ENCODE measurements around the gene SMAD6. TPM values are rescaled to one million over a fixed set of nuclear protein-coding genes. Genes with fewer than 3 reads are reported as not detected.

SMAD6 gene
- total and polyA plus RNA-seq, 10 of the 15 experiments (the other 5 are each of a cell fraction or from before 2014, with no cell fraction given): under 0.01 to 0.10 (median 0.03) TPM; not detected in 7

Other genes starting within 250 kb of the SMAD6 start
- gene SNAPC5, start 204.5 kb upstream of the SMAD6 start, total RNA-seq (2014; rRNA removed): 18.0 and 29.3 TPM in 2 replicates
- 32.2 and 32.8 TPM in 2 replicates for gene SNAPC5, start 204.5 kb upstream of the SMAD6 start, total RNA-seq (2014; rRNA removed; fragmentation: Illumina TruSeq; extraction: Trizol)
- 16.7 and 18.2 TPM in 2 replicates for gene SNAPC5, start 204.5 kb upstream of the SMAD6 start, total RNA-seq (2021)
- 14.4 TPM in 2 replicates for gene SNAPC5, start 204.5 kb upstream of the SMAD6 start, polyA plus RNA-seq (2011; rRNA removed)
- 43.7 and 49.2 TPM in 2 replicates for gene SNAPC5, start 204.5 kb upstream of the SMAD6 start, polyA plus RNA-seq (2014; fragmentation: Illumina TruSeq; extraction: Trizol)
- 10 to 100 TPM; 53.0 to 53.5 TPM for gene SNAPC5, start 204.5 kb upstream of the SMAD6 start, polyA plus RNA-seq (2014; fragmentation: Nextera tagmentation; extraction: Ambion mirVana)
- 18.3 and 26.6 TPM in 2 replicates for gene SNAPC5, start 204.5 kb upstream of the SMAD6 start, polyA plus RNA-seq (2014; rRNA removed)
- gene SNAPC5, start 204.5 kb upstream of the SMAD6 start, polyA plus RNA-seq (2016; fragmentation: Nextera tagmentation; extraction: Ambion mirVana): 10 to 100 TPM; 41.6 to 44.4 TPM
- gene RPL4, start 197.4 kb upstream of the SMAD6 start, total RNA-seq (2014; rRNA removed): 4,310 and 5,924 TPM in 2 replicates
- gene RPL4, start 197.4 kb upstream of the SMAD6 start, total RNA-seq (2014; rRNA removed; fragmentation: Illumina TruSeq; extraction: Trizol): 5,024 and 5,340 TPM in 2 replicates
- 4,258 and 4,437 TPM in 2 replicates for gene RPL4, start 197.4 kb upstream of the SMAD6 start, total RNA-seq (2021)
- 4,164 and 5,095 TPM in 2 replicates for gene RPL4, start 197.4 kb upstream of the SMAD6 start, polyA plus RNA-seq (2011; rRNA removed)
- 8,511 and 8,888 TPM in 2 replicates for gene RPL4, start 197.4 kb upstream of the SMAD6 start, polyA plus RNA-seq (2014; fragmentation: Illumina TruSeq; extraction: Trizol)
- 1,000 to 10,000 TPM; 3,668 to 5,406 TPM for gene RPL4, start 197.4 kb upstream of the SMAD6 start, polyA plus RNA-seq (2014; fragmentation: Nextera tagmentation; extraction: Ambion mirVana)
- 6,137 and 6,404 TPM in 2 replicates for gene RPL4, start 197.4 kb upstream of the SMAD6 start, polyA plus RNA-seq (2014; rRNA removed)
- 1,000 to 10,000 TPM; 2,004 to 2,043 TPM for gene RPL4, start 197.4 kb upstream of the SMAD6 start, polyA plus RNA-seq (2016; fragmentation: Nextera tagmentation; extraction: Ambion mirVana)
- 19.7 and 24.6 TPM in 2 replicates for gene ZWILCH, start 196.9 kb upstream of the SMAD6 start, total RNA-seq (2014; rRNA removed)
- gene ZWILCH, start 196.9 kb upstream of the SMAD6 start, total RNA-seq (2014; rRNA removed; fragmentation: Illumina TruSeq; extraction: Trizol): 30.2 and 31.3 TPM in 2 replicates
- 24.8 and 28.0 TPM in 2 replicates for gene ZWILCH, start 196.9 kb upstream of the SMAD6 start, total RNA-seq (2021)
- 30.0 and 50.0 TPM in 2 replicates for gene ZWILCH, start 196.9 kb upstream of the SMAD6 start, polyA plus RNA-seq (2011; rRNA removed)
- gene ZWILCH, start 196.9 kb upstream of the SMAD6 start, polyA plus RNA-seq (2014; fragmentation: Illumina TruSeq; extraction: Trizol): 33.6 and 38.4 TPM in 2 replicates
- 10 to 100 TPM; 34.4 to 51.6 TPM for gene ZWILCH, start 196.9 kb upstream of the SMAD6 start, polyA plus RNA-seq (2014; fragmentation: Nextera tagmentation; extraction: Ambion mirVana)
- gene ZWILCH, start 196.9 kb upstream of the SMAD6 start, polyA plus RNA-seq (2014; rRNA removed): 13.1 and 15.6 TPM in 2 replicates
- 10 to 100 TPM; 69.3 to 73.9 TPM for gene ZWILCH, start 196.9 kb upstream of the SMAD6 start, polyA plus RNA-seq (2016; fragmentation: Nextera tagmentation; extraction: Ambion mirVana)
- gene LCTL, start 136.2 kb upstream of the SMAD6 start, total RNA-seq (2014; rRNA removed): not detected in 2 replicates
- not detected in 2 replicates for gene LCTL, start 136.2 kb upstream of the SMAD6 start, total RNA-seq (2014; rRNA removed; fragmentation: Illumina TruSeq; extraction: Trizol)
- gene LCTL, start 136.2 kb upstream of the SMAD6 start, total RNA-seq (2021): not detected in 2 replicates
- 0.07 and 0.13 TPM in 2 replicates for gene LCTL, start 136.2 kb upstream of the SMAD6 start, polyA plus RNA-seq (2011; rRNA removed)
- not detected in 2 replicates for gene LCTL, start 136.2 kb upstream of the SMAD6 start, polyA plus RNA-seq (2014; fragmentation: Illumina TruSeq; extraction: Trizol)
- gene LCTL, start 136.2 kb upstream of the SMAD6 start, polyA plus RNA-seq (2014; fragmentation: Nextera tagmentation; extraction: Ambion mirVana): under 1 TPM; 0.26 to 0.40 TPM
- 0.20 TPM in 1 of 2 replicates, not detected in the other for gene LCTL, start 136.2 kb upstream of the SMAD6 start, polyA plus RNA-seq (2014; rRNA removed)
- gene LCTL, start 136.2 kb upstream of the SMAD6 start, polyA plus RNA-seq (2016; fragmentation: Nextera tagmentation; extraction: Ambion mirVana): under 1 TPM; 0.59 to 0.76 TPM

Measured in GM12878 (cell line).